Small intestine (tissue), 7 donors: ENCODE measurements around the gene VOPP1. TPM values are rescaled to one million over a fixed set of nuclear protein-coding genes. Genes with fewer than 3 reads are reported as not detected.
"Not testable (repeated sequence)": the region's sequence is repeated elsewhere in the genome, so short reads cannot be mapped to it uniquely, and the experiment has no call there.

ENCODE experiments used
- DNase-seq, 2 donors: peaks; one replicate each; pipeline versions ENCODE4 v3.0.0 to v3.0.0-alpha.2; 2013
- FAIRE-seq: peaks from 2 replicates; lab custom pipeline; 2012; peaks lifted over from hg19 to GRCh38; lab: Jason Lieb, UNC
- H3K27ac ChIP-seq, 3 donors: one replicate each; pipeline ENCODE4 v1.5.1; 2013; ENCODE audit warnings: low read length in 2 of 3, mild to moderate bottlenecking in 2 of 3, control low read depth in 1 of 3, inconsistent platforms in 1 of 3, low read depth in 1 of 3, moderate library complexity in 1 of 3
- H3K27me3 ChIP-seq, 3 donors: one replicate each; pipeline ENCODE4 v1.6.1; 2013; ENCODE audit warnings: low read length in 3 of 3, inconsistent platforms in 1 of 3; ENCODE audit not compliant: control insufficient read depth in 3 of 3, insufficient read depth in 3 of 3
- H3K36me3 ChIP-seq, 3 donors: one replicate each; pipeline ENCODE4 v1.6.1; 2013; ENCODE audit warnings: low read length in 3 of 3, inconsistent platforms in 1 of 3, low read depth in 1 of 3, mild to moderate bottlenecking in 1 of 3, moderate library complexity in 1 of 3; ENCODE audit not compliant: control insufficient read depth in 3 of 3, insufficient read depth in 2 of 3
- H3K4me1 ChIP-seq, 3 donors: one replicate each; pipeline ENCODE4 v1.6.1; 2013; ENCODE audit warnings: low read length in 2 of 3, inconsistent platforms in 1 of 3, low read depth in 1 of 3, mild to moderate bottlenecking in 1 of 3, moderate library complexity in 1 of 3; ENCODE audit not compliant: control insufficient read depth in 3 of 3, insufficient read depth in 2 of 3
- H3K4me3 ChIP-seq, 3 donors: one replicate each; pipeline ENCODE4 v1.5.1; 2013; ENCODE audit warnings: low read length in 3 of 3, control low read depth in 1 of 3, inconsistent platforms in 1 of 3, low read depth in 1 of 3, mild to moderate bottlenecking in 1 of 3, moderate library complexity in 1 of 3
- H3K9me3 ChIP-seq, 2 donors: one replicate each; pipeline ENCODE4 v1.6.1; 2013; ENCODE audit warnings: low read depth in 1 of 2, low read length in 1 of 2; ENCODE audit not compliant: control insufficient read depth in 2 of 2, insufficient read depth in 1 of 2
- WGBS, 3 donors: extraction: QIAGEN DNeasy Blood & Tissue Kit; methylation state at CpG; one replicate each; pipeline ENCODE4 v1.1.7; 2013; 5-methylcytosine and 5-hydroxymethylcytosine counted together
- polyA plus RNA-seq, 4 donors: library from polyadenylated mRNA; stranded (reverse) in 3 of 4; unstranded in 1 of 4; fragments of 200-250 nt in 3 of 4; fragments of 120-200 nt in 1 of 4; gene quantifications; one replicate each; pipeline versions ENCODE4 v1.2.1 to v1.2.3, GENCODE V29; 2013
- donor health status: healthy with polysubstance abuse.
- donor health status: control.
- donor health status: control.
- donor health status: Bipolar disorder and iron deficiency.
- donor health status: healthy.

The VOPP1 gene
- polyA plus RNA-seq, 4 donors, result 24.6 to 37.8 (median 33.1) TPM

DNA sequence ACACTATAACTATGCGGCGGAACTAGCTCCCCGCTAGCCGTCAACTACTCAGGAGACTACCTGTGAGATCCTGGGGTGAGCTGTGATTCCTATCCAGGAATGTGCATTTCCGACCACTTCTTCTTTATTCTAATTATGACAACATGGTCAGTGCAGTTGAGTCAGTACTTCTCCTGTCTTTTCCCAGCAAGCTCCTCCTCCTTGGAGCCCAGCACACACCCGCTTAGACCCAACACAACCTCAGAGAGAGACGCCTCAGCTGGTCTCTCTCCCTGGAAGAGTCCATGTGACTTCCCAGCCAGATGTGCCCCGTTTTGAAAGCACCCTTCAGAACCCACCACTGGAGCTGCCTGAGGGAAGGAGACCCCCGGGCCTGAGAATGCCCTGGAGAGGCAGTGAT is 100.7 kb downstream of the VOPP1 start:
- WGBS, 3 donors, result 86 to 93% (median 87%) methylated on average over 4 of the region's 9 CpGs
- H3K27ac ChIP-seq, FAIRE-seq, H3K4me3 ChIP-seq, H3K27me3 ChIP-seq, H3K4me1 ChIP-seq, H3K9me3 ChIP-seq, DNase-seq: not testable (repeated sequence)
- peaks cover 3 to 28% (median 5%) of the 10 kb centered on the region in 3 donors for H3K36me3 ChIP-seq

DNA sequence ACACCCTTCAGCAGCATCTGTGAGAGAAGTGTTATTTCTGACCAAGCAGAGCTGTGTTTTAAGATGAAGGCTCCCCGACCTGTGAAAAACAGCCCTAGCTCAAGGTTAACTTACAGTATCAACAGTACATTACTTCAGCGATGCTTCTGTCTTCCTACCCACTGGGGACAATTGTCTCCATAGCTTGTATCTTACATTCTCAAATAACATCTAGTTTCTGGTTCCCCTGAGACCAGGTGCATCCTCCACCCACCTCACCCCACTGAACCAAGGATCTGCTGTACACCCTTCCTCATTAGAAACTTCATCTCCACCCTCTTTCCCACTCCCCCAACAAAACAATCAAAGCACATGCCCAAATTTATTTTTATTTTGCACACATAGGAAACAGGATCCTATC is 102.0 kb downstream of the VOPP1 start:
- 76 to 90% (median 82%) methylated on average over 2 of the region's 2 CpGs for WGBS, 3 donors
- peaks cover 3 to 28% (median 5%) of the 10 kb centered on the region in 3 donors for H3K36me3 ChIP-seq
- no peak for DNase-seq
- peak overlapping the region in 1 of 3 donors; percentile 48 for H3K27ac ChIP-seq
- no peak overlapping the region for H3K4me3 ChIP-seq
- no peaks in the 10 kb centered on the region for H3K4me1 ChIP-seq
- no peaks in the 10 kb centered on the region for H3K27me3 ChIP-seq
- peaks cover 0 to 7% of the 10 kb centered on the region in 2 donors for H3K9me3 ChIP-seq
- FAIRE-seq, result no peak

DNA sequence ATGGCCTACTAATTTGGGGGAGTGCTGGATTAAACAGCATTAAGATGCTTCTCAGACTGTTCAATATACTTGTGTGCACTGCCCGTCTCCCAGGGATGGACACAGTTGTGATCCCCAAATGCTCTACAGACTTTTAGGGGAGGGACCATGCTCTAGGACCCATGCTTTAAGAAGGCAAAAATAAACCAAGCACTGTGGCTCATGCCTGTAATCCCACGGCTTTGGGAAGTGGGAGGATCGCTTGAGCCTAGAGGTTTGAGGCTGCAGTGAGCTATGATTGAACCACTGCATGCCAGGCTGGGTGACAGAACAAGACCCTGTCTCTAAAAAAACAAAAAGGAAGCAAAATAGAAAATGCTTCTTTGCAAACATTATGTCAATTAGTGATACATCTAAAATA is 102.6 kb downstream of the VOPP1 start:
- Histone ChIP-seq H3K9me3 (peaks cover 0 to 8% of the 10 kb centered on the region in 2 donors), H3K27me3 (no peaks in the 10 kb centered on the region), H3K4me3 (no peak overlapping the region), H3K4me1 (no peaks in the 10 kb centered on the region), H3K36me3 (peaks cover 5 to 29% (median 5%) of the 10 kb centered on the region in 3 donors), H3K27ac (peak overlapping the region in 2 of 3 donors; percentile 12 to 53)
- no peak for FAIRE-seq
- 50 to 81% (median 53%) methylated on average over 3 of the region's 3 CpGs for WGBS, 3 donors
- DNase-seq, result no peak

DNA sequence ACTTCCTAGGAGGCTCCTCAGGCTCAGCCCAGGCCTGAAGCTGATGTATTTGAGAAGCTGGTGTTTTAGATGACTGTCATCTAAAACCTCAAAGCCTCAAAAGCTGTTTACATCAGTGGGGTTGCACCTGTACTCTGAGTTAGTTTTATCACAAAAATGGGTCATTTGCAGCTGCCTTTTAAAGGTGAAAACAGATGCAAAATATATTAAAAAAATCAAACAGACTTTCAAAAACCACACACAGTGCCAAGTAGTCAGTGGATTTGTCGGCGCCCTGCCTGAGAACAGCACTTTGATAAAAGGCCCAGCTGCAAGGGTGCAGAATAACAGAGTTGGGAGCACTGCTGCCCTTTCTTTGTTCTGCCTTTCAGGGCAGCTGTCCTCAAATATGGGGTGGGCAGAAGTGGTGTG is 103.0 kb downstream of the VOPP1 start:
- H3K27me3 ChIP-seq, result no peaks in the 10 kb centered on the region
- FAIRE-seq (no peak), DNase-seq (peak in 1 of 2 donors; percentile 19)
- H3K4me1 ChIP-seq, result no peaks in the 10 kb centered on the region
- H3K9me3 ChIP-seq, result peaks cover 0 to 11% of the 10 kb centered on the region in 2 donors
- H3K27ac ChIP-seq, result peak overlapping the region in 1 of 3 donors; percentile 53
- no peak overlapping the region for H3K4me3 ChIP-seq
- H3K36me3 ChIP-seq, result peaks cover 7 to 31% (median 7%) of the 10 kb centered on the region in 3 donors
- WGBS, 3 donors, result 63 to 75% (median 65%) methylated on average over 2 of the region's 2 CpGs

DNA sequence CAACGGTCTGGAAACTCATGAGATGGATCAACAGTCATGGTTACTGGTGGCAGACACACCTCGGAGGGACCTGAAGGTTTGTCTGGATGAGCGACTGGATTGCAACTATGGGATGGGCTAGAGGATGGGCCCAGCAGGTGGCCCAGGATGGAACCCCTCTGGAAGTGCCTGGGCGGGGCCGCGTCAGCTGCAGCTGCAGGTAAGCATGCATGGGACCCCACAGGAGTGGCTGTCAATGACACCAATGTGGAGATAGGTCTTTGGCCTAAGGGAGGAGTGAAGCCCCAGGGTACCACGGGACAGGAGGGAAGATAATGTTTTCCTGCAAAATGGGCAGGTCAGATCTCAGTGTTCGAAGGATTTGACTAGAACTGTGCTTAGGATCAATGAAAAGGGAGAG is 103.8 kb downstream of the VOPP1 start:
- Histone ChIP-seq H3K4me1 (no peaks in the 10 kb centered on the region), H3K9me3 (peaks cover 0 to 15% of the 10 kb centered on the region in 2 donors), H3K4me3 (no peak overlapping the region), H3K27me3 (no peaks in the 10 kb centered on the region), H3K36me3 (peaks cover 7 to 35% (median 8%) of the 10 kb centered on the region in 3 donors), H3K27ac (peak overlapping the region in 1 of 3 donors; percentile 42)
- FAIRE-seq, result no peak
- WGBS, 3 donors, result 97 to 98% (median 98%) methylated on average over 8 of the region's 8 CpGs
- DNase-seq, result no peak

DNA sequence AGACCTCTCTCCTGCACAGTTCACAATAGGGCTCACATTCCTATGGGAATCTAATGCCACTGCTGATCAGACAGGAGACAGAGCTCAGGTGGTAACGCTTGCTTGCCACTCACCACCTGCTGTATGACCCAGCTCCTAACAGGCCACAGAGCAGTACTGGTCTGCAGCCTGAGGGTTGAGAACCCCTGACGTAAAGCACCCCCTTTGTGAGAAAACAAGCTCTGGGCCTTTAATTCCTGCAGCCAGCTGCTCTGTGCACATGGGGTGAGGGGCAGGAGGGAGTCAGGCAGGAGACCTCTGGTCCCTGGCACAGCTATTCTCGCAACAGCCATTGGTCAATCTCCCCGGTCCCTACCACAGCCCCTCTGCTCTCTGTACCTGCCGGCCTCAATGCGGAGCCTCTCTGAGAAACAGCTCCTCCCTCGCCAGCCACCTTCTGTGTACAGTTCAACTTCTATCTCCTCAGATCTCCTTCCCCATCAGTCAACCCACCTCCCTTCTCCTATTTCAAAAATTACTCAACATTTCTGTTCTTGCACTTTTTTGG is 105.2 kb downstream of the VOPP1 start:
- H3K36me3 ChIP-seq, result peaks cover 7 to 30% (median 9%) of the 10 kb centered on the region in 3 donors
- 94 to 98% (median 98%) methylated on average over 7 of the region's 7 CpGs for WGBS, 3 donors
- H3K4me1 ChIP-seq, result no peaks in the 10 kb centered on the region
- no peak overlapping the region for H3K27ac ChIP-seq
- FAIRE-seq, result no peak
- H3K4me3 ChIP-seq, result no peak overlapping the region
- DNase-seq, result no peak
- peaks cover 0 to 17% of the 10 kb centered on the region in 2 donors for H3K9me3 ChIP-seq
- H3K27me3 ChIP-seq, result no peaks in the 10 kb centered on the region

DNA sequence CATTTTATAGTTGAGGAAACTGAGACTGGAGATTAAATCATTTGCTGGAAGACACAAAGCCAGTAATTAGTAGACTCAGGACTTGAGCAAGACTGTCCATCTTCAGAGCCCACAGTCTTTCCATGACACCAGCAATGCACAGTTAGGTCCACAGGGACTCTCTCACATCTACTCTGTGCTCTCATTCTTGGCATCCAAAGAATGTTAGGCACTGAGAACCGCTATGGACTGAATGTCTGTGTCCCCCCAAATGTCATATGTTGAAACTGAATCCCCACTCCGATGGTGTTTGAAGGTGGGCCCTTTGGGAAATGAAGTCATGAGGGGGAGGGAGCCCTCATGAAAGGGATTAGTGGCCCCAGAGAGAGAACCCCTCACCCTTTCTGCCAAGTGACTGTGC is 106.6 kb downstream of the VOPP1 start:
- no peaks in the 10 kb centered on the region for H3K27me3 ChIP-seq
- DNase-seq (no peak), FAIRE-seq (no peak)
- peaks cover 7 to 30% (median 9%) of the 10 kb centered on the region in 3 donors for H3K36me3 ChIP-seq
- 90 to 98% (median 97%) methylated on average over 2 of the region's 2 CpGs for WGBS, 3 donors
- H3K27ac ChIP-seq, result no peak overlapping the region
- H3K4me3 ChIP-seq, result no peak overlapping the region
- peaks cover 0 to 21% of the 10 kb centered on the region in 2 donors for H3K9me3 ChIP-seq
- no peaks in the 10 kb centered on the region for H3K4me1 ChIP-seq

DNA sequence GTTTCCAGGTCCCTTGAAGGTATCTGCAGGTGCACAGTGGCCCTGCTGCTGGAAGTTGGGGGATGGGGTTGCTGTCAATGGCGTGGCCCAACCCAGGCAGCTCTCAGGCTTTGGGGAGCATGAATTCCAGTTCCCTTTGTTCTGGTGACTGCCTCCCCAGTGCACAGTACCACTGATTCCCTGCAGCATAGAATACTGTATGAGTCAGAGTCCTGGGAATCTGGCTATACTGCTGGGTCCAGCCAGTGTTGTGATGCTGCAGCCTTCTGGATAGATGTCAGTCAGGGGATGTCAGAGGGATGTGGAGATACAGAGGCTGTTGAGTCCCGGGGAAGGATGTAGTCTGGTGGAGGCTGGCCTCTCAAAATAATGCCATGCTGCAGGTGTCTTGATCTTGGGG is 107.9 kb downstream of the VOPP1 start:
- Histone ChIP-seq H3K36me3 (peaks cover 5 to 28% (median 7%) of the 10 kb centered on the region in 3 donors), H3K9me3 (peaks cover 0 to 21% of the 10 kb centered on the region in 2 donors), H3K4me3 (no peak overlapping the region), H3K27ac (no peak overlapping the region), H3K4me1 (no peaks in the 10 kb centered on the region), H3K27me3 (no peaks in the 10 kb centered on the region)
- WGBS, 3 donors, result 96 to 98% (median 96%) methylated on average over 2 of the region's 2 CpGs
- FAIRE-seq (no peak), DNase-seq (no peak)
